IPS-18c (cell line): Measurements from ENCODE around the gene FSCN2.

ENCODE experiments used
- H3K4me3 ChIP-seq: 2 replicates; pipeline ENCODE4 v1.7.0; 2013; ENCODE audit warnings: low read depth, mild to moderate bottlenecking, low read length, moderate library complexity; ENCODE audit not compliant: insufficient read depth
- H3K9me3 ChIP-seq: one replicate; pipeline ENCODE4 v1.6.1; 2013; ENCODE audit warnings: mild to moderate bottlenecking, low read length, moderate library complexity; ENCODE audit not compliant: control insufficient read depth, insufficient read depth

The FSCN2 gene

DNA sequence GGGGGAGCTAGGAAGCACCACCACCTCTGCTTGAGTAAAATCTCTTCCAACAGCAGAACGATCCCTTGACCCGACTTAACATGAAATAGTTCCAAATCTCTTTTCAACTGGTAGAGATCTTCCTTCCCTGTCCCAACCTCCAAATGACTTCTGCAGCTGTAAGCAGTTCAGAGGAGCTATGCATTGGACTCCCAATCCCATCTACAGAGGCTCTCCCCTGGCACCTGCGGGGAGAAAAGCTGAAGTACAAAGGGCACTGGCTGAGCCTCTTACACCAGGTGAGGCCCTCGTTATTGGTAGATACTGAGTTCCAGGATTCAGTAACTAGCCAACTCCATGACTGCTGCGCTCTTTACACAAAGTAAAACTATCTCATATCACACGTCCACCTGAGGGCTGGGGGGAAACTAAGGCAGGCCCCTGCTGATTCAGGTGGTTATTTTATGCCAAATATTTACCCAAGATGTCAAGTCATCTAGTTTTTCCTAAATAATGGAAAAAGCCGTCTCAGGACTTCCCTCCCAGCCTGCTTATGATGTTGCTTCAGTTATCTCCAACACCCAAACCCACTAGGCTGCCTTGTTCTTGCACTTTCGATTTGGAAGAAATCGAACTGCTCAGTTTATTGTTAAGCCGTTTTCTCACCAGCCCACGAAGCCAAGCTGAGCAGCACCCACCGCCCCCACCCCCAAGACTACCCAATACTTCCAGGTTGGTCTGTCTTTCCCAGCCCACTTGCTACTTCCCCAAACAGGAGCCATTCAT is 18.8 kb upstream of the FSCN2 start:
- Histone ChIP-seq H3K4me3 (peak overlapping the region; percentile 91), H3K9me3 (peaks cover 4% of the 10 kb centered on the region)

DNA sequence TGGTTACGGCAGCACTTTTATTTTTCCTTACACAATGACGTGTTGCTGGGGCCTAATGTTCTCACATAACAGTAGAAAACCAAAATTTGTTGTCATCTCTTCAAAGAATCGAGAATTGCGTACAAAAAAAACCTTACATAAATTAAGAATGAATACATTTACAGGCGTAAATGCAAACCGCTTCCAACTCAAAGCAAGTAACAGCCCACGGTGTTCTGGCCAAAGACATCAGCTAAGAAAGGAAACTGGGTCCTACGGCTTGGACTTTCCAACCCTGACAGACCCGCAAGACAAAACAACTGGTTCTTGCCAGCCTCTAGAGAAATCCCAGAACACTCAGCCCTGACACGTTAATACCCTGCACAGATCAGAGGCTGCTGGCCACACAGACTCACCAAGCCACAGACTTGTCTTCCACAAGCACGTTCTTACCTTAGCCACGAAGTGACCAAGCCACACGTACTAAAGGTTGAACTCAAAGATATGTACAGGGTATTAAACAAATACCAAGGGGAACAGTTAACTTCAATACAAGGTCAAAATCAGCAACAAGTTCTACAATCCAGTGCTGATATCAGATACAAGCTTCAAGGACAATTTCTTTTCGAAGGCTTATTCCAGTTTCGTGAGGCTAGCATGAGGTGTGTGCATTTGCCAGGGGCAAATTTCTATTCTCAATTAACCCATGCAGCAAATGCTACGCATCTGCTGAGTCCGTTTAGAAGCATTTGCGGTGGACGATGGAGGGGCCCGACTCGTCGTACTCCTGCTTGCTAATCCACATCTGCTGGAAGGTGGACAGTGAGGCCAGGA is 18.0 kb upstream of the FSCN2 start:
- H3K9me3 ChIP-seq: peaks cover 4% of the 10 kb centered on the region
- peak overlapping the region; percentile 91 for H3K4me3 ChIP-seq

DNA sequence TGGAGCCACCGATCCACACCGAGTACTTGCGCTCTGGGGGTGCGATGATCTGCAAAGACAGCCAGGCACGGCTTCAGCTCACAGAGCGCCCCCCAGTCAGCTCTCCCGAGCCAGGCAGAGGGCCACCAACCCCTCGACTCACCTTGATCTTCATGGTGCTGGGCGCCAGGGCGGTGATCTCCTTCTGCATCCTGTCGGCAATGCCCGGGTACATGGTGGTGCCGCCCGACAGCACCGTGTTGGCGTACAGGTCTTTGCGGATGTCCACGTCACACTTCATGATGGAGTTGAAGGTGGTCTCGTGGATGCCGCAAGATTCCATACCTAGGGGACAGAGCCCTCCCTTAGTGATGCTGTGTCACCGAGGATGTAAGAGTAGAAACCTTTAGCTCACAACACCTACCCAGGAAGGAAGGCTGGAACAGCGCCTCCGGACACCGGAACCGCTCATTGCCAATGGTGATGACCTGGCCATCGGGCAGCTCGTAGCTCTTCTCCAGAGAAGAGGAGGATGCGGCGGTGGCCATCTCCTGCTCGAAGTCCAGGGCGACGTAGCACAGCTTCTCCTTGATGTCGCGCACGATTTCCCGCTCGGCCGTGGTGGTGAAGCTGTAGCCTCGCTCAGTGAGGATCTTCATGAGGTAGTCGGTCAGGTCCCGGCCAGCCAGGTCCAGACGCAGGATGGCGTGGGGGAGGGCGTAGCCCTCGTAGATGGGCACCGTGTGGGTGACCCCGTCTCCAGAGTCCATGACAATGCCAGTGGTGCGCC is 17.2 kb upstream of the FSCN2 start:
- peaks cover 4% of the 10 kb centered on the region for H3K9me3 ChIP-seq
- peak overlapping the region; percentile 91 for H3K4me3 ChIP-seq

DNA sequence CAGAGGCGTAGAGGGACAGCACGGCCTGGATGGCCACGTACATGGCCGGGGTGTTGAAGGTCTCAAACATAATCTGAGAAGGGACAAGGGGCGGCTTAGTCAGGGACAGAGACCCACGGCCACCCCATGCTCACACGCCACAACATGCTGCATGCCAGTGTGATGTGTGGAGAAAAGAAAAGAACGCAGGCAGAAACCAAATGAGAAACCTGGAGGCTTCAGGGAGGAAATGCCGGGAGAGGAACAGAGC is 16.7 kb upstream of the FSCN2 start:
- Histone ChIP-seq H3K4me3 (peak overlapping the region; percentile 91), H3K9me3 (peaks cover 4% of the 10 kb centered on the region)

DNA sequence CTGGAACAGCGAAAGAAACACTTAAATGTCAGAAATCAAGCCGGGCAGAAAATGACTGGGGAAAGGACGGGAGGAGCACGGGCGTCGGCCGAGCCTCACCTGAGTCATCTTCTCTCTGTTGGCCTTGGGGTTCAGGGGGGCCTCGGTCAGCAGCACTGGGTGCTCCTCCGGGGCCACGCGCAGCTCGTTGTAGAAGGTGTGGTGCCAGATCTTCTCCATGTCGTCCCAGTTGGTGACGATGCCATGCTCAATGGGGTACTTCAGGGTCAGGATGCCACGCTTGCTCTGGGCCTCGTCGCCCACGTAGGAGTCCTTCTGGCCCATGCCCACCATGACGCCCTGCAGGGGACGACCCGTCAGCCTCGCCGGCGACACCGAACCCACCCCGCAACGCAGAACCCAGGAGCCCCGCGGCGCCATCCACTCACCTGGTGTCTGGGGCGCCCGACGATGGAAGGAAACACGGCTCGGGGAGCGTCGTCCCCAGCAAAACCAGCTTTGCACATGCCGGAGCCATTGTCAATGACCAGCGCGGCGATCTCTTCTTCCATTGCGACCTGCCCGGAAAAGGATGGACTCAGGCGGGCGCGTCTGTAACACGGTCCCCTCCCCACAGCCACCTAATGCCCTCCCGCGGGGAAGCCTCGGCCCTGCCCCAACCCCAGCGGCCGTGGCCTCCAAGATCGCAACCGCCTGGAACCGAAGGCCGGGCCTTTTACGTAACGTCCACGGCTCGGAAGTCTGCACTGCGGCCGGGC is 16.2 kb upstream of the FSCN2 start:
- H3K9me3 ChIP-seq: peaks cover 4% of the 10 kb centered on the region
- peak overlapping the region; percentile 91 for H3K4me3 ChIP-seq

DNA sequence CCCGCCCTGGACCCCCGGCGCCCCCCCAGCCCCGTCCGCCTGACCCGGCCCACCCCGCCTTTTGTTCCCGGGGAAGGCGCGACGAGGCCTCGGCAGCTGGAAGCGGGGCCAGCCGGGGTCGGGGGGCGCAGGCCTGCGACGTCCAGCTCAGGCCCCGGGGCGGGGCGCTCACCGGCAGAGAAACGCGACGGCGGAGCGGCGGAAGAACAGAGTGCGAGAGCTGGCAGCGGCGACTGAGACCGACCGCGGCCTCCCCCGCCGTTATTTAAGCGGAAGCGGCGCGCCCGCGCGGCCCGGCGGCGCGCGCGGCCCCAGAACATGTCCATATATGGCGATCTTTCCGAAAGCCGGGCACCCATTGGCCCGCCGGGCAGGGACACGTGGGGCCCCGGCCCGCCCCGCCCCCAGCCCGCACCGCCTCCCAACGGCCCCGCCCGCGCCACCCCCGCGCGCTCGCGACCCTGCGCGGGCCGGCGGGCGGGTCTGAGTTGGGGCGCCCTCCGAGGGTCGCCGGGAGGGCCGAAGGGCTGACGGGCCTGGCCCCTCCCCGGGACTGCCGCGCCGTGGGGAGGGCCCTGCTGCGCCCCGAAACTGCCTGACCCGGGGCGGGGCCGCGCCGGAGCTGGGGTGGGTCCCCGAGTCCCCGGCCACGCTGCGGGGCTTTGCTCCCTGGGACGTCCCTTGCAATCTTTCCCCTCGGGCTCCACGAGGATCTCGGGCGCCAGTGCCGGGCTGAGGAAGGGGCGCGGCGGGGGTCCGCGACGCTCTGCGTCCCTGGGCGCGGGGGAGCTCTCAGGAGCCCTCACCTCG is 15.4 kb upstream of the FSCN2 start, which contains the start of gene ACTG1:
Gene ACTG1, minus strand, starts transcription at position 238 of the 810 bp plus-strand sequence. CDS start 445 bp downstream, outside the sequence.
- H3K4me3 ChIP-seq: peak within 1 kb of the TSS; percentile 91
- H3K9me3 ChIP-seq: peaks cover 4% of the 10 kb centered on the region

DNA sequence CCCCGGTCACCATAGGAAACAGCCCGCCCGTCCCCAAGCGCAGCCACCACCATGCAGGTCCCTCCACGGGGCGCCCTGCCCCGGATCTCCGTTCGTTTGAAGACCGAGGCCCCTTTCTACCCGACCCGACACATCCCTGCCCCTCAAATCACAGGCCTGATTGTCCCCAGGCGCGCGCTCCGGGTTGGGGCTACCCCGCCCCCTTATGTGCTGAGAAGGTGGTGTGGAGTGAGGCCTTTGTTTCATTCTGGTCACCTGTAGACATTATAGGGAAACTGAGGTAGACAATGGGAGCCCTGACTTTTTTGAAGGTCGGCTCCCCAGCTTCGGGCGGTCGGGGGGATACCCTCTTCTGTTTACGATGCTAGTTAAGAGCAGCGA is 14.8 kb upstream of the FSCN2 start:
- Histone ChIP-seq H3K9me3 (peaks cover 4% of the 10 kb centered on the region), H3K4me3 (peak overlapping the region; percentile 76)

DNA sequence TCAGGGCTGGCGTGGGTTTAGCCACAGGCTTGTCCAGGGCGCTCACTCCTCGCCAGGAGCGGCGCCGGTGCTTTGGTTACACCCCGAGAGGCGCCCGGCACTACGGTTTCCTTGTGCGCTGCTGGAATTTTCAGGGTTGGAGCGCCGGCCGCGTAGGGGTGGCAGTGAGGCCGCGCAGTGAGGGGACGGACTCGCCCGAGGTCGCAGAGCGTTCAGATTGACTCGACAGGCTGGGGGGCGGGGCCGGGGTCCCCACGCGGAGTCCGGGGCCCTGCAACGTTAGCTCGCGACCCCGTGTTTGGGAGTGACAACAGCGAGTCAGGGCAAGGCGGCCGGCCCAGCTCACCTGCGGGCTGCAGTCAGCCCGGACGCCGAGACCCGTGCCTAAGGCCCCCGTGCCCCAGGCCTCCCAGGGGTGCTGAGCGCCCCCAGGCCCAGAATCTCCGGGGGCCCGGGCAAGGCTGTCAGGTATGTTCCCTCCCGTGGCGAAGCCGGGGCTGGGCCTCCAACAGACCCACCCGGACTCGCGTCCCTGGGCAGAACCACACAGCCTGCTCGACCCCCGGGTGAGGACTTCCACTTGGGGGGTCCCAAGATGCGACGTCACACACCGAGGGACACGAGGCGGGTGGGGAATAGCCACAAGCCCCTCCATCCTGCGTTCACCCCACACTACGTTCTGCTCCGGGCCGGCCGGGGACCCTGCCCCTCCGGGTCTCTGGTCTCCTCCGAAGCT is 14.3 kb upstream of the FSCN2 start:
- peak overlapping the region; percentile 76 for H3K4me3 ChIP-seq
- peaks cover 4% of the 10 kb centered on the region for H3K9me3 ChIP-seq

DNA sequence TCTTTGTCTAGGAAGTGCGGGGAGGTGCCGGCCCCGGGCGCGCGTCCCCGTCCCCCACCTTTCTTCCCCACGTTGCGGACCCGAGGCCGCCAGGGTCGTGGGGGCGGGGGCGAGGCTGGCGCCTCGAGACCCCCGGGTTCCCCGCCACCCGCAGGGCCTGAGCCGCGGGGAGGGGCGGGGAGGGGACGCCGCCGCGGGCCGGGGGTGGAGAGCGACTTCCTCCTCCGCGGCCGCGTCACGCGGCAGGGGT is 13.8 kb upstream of the FSCN2 start:
- Histone ChIP-seq H3K9me3 (peaks cover 4% of the 10 kb centered on the region), H3K4me3 (peak overlapping the region; percentile 76)

DNA sequence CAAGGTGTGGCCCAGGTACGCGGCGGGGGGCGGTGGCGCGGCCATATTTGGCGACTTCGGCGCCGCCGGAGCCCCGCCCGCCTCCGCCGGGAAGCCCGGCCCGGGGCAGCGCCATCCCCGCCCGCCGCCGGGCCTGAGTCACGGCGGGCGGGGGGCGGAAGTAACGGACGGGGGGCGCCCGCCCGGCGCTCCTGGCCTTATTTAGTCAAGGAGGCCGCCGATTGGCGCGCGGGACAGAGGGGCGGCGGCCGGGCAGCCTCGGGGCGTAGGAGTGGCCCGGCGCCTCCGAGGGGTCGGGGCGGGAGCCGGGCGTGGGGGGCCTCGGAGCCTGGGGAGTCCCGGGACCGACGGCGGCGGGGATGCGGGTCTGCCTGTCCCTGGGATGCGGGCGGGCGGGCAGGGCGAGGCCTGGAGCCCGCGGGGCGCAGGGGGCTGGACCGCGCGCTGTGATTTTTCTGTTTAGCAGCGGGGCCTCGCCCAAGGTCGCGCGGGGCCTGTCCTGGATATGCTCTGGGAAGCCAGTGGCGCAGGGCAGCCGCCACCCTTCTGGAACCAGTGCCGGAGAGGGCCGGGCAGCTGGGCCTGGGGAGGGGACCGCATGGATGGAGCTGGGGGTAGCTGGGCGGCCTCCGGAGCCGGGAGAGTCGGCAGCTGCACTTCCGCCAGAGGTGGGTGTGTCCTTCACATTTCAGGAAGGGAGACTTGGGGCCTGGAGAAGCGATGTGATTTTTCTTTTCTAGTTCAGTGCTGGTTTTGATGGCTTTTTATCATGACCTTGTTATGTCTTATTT is 13.2 kb upstream of the FSCN2 start:
- peaks cover 4% of the 10 kb centered on the region for H3K9me3 ChIP-seq
- H3K4me3 ChIP-seq: peak overlapping the region; percentile 76

DNA sequence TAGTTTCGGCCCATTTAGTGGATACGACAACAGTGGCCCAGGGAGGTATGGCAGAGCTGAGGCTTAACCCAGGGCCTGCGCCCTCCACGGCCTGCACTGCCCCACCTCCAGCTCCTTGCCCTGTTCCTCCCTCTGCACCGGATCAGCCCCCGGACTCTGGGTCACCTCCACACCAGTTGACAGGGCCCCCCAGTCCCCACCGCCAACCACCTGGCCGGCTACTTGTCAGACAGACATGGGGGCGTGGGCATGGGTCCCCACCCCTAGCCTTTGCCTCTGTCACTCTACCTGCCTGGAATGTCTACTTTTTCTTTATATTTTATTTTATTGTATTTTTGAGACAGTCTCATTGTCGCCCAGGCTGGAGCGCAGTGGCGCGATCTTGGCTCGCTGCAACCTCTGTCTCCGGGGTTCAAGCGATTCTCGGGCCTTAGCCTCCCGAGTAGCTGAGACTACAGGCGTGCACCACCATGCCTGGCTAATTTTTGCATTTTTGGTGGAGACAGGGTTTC is 12.6 kb upstream of the FSCN2 start:
- H3K4me3 ChIP-seq: peak overlapping the region; percentile 76

DNA sequence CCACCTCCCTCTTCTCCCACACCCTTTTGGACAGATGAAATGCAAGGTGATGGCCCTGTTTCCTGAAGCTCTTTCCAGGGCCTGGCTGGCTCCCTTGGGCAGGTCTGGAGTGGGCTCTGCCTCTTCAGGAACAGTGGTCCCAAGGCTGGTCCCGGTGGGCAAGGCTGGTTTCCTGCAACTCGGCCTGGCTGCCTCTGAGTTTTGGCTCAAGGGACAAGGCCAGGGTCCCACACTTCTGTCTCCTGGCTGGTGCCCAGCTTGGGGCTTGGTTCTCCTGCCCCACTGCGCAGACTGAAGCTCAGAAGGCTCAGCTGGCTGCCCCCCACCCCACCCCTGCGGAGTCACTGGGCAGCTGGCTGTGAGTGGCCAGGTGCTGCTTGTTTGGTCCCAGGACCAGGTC is 11.7 kb upstream of the FSCN2 start:
- Histone ChIP-seq H3K9me3 (peaks cover 4% of the 10 kb centered on the region), H3K4me3 (0 out of 2 replicates have a peak overlapping the region, but pooled peaks have one; percentile 17)

More for the DNA sequence above, 12.6 kb upstream of the FSCN2 start:
- peaks cover 4% of the 10 kb centered on the region for H3K9me3 ChIP-seq

DNA sequence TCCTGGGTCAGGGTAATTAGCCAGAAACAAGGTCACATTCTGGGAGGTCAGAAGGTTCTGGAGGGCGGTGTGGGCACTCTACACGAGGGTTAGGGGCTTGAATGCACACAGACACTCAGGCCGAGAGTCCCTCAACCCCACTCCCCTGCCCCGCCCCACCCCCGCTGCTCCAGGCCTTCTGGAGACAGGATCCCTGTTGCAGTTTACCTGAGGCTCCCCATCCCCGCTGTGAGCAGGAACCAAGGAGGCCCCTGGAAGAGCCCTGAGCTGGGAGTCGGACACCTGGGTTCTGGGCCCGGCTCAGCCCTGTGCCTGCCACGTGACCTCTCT is 11.2 kb upstream of the FSCN2 start:
- Histone ChIP-seq H3K9me3 (peaks cover 4% of the 10 kb centered on the region), H3K4me3 (no peak overlapping the region; the same call in 1 of the 2 replicates)

DNA sequence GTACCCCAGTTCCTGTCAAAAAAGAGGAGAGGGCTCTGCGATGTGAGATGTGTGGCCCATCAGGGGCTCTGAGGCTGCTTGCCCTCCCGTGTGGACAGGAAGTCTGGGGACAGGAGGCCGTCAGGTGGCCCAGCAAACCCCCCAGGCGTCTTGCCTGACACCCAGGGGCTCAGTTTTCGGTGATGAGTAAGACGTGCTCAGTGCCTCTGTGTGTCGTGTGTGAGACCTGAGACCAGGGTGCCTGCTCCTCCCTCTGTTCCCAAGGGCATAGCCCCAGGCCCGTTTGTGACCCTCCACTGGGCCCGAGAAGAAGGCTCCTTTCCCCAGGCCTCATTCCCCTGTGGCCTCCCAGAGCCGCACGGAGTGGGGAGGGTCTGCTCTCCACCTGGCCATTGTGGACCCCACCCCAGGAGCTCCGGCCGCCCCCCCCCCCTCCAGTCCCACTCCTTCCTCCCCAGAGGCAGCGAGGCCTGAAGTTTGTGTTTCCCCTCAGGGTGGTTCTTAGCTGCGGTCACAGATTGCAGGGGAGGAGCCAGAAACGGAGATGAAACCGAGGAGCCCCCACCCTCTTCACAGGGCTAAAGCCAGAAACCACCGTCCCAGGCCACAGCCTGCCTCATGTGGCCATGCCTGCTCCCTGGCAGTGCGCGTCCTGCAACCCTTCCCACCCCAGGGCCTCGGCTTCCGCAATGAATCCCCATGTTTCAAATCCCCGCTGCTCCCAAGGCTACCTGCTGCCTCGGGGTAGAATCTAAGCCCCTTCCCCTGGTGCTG is 10.7 kb upstream of the FSCN2 start:
- no peak overlapping the region for H3K4me3 ChIP-seq
- peaks cover 4% of the 10 kb centered on the region for H3K9me3 ChIP-seq
